Erythroblast (primary cell): ENCODE measurements around the gene FER1L5.

Experiments used
- DNase-seq, 2 experiments: peaks; one replicate each; lab custom pipeline; 2025; lab: John Stamatoyannopoulos, UW
- GATA1 ChIP-seq: IDR thresholded peaks from 2 replicates; pipeline ENCODE4 v1.6.1; 2011; ENCODE audit warnings: low read depth, mild to moderate bottlenecking, control low read depth, low read length, moderate library complexity
- POLR2A ChIP-seq: IDR thresholded peaks from 2 replicates; pipeline ENCODE4 v1.6.1; 2011; ENCODE audit warnings: mild to moderate bottlenecking, low read length

Gene FER1L5

GRCh38 chr2:96622544-96622943 lies 20.0 kb upstream of the FER1L5 start:
- TF ChIP-seq GATA1 (no peak), POLR2A (no peak)
- no peak for DNase-seq

GRCh38 chr2:96623116-96623515 lies 19.4 kb upstream of the FER1L5 start:
- no peak for DNase-seq
- TF ChIP-seq POLR2A = no peak
- TF ChIP-seq GATA1 = no peak

GRCh38 chr2:96625571-96626552 lies 16.7 kb upstream of the FER1L5 start:
- TF ChIP-seq GATA1 = no peak
- no peak for TF ChIP-seq POLR2A

GRCh38 chr2:96626553-96626942 lies 16.0 kb upstream of the FER1L5 start:
- DNase-seq = no peak
- TF ChIP-seq GATA1 = no peak
- no peak for TF ChIP-seq POLR2A

More at GRCh38 chr2:96625571-96626552, 16.7 kb upstream of the FER1L5 start:
- no peak for DNase-seq

- TF ChIP-seq POLR2A (no peak), GATA1 (no peak)
- DNase-seq = no peak
Observed at GRCh38 chr2:96631804-96632435, 10.6 kb upstream of the FER1L5 start.

GRCh38 chr2:96633641-96634040 lies 8.9 kb upstream of the FER1L5 start:
- DNase-seq = no peak
- TF ChIP-seq GATA1 (no peak), POLR2A (no peak)

- peak; percentile 22 to 23 for DNase-seq
- TF ChIP-seq POLR2A (no peak), GATA1 (no peak)
Observed at GRCh38 chr2:96636551-96637171, 5.9 kb upstream of the FER1L5 start.

- peak; percentile 90 to 93 for DNase-seq
- no peak for TF ChIP-seq GATA1
- peak; percentile 22 for TF ChIP-seq POLR2A
Observed at GRCh38 chr2:96637385-96638143, 5.0 kb upstream of the FER1L5 start.

GRCh38 chr2:96638144-96639121 lies 4.1 kb upstream of the FER1L5 start, which contains the start of gene KANSL3:
KANSL3 (minus strand) TSS chr2:96638312; CDS start chr2:96637135, 1,177 bp downstream.
- DNase-seq = peak; percentile 94 to 97
- TF ChIP-seq POLR2A = peak; percentile 83
- no peak for TF ChIP-seq GATA1

- TF ChIP-seq GATA1 (no peak), POLR2A (no peak)
Observed at GRCh38 chr2:96647681-96648080, 5.1 kb downstream of the FER1L5 start.

GRCh38 chr2:96648306-96648930 lies 5.9 kb downstream of the FER1L5 start:
- TF ChIP-seq GATA1 = no peak
- no peak for TF ChIP-seq POLR2A
- DNase-seq = peak in 1 of 2 experiments; percentile 35

More at GRCh38 chr2:96647681-96648080, 5.1 kb downstream of the FER1L5 start:
- DNase-seq = no peak

- TF ChIP-seq POLR2A = no peak
- no peak for TF ChIP-seq GATA1
Observed at GRCh38 chr2:96649342-96649741, 6.8 kb downstream of the FER1L5 start.

More at GRCh38 chr2:96649342-96649741, 6.8 kb downstream of the FER1L5 start:
- no peak for DNase-seq
